Skeletal muscle tissue (tissue), 4 donors: ENCODE data around the gene GTF2F1. TPM values are rescaled to one million over a fixed set of nuclear protein-coding genes. Genes with fewer than 3 reads are reported as not detected.
A peak's percentile ranks its signal among the peaks of the same experiment; 100 is the strongest.
"Not testable (repeated sequence)": the region's sequence is repeated elsewhere in the genome, so short reads cannot be mapped to it uniquely, and the experiment has no call there.

Experiments used
- H3K27ac ChIP-seq: one replicate; pipeline ENCODE4 v1.7.0; 2013; ENCODE audit warnings: mild to moderate bottlenecking, low read depth, low read length, inconsistent platforms
- H3K27me3 ChIP-seq, 3 donors: one replicate each; pipeline ENCODE4 v1.7.0; 2013; ENCODE audit warnings: low read length in 3 of 3; ENCODE audit not compliant: control insufficient read depth in 3 of 3, insufficient read depth in 3 of 3
- H3K36me3 ChIP-seq, 3 donors: one replicate each; pipeline ENCODE4 v1.7.0; 2013; ENCODE audit warnings: low read length in 3 of 3; ENCODE audit not compliant: control insufficient read depth in 3 of 3, insufficient read depth in 3 of 3
- H3K4me1 ChIP-seq, 3 donors: one replicate each; pipeline ENCODE4 v1.7.0; 2013; ENCODE audit warnings: low read length in 3 of 3, mild to moderate bottlenecking in 3 of 3; ENCODE audit not compliant: control insufficient read depth in 3 of 3, insufficient read depth in 3 of 3
- H3K4me3 ChIP-seq, 3 donors: one replicate each; pipeline ENCODE4 v1.7.0; 2013; ENCODE audit warnings: low read length in 3 of 3
- H3K9ac ChIP-seq, 3 donors: one replicate each; pipeline ENCODE4 v1.7.0; 2013; ENCODE audit warnings: low read length in 3 of 3, mild to moderate bottlenecking in 3 of 3, moderate library complexity in 2 of 3, low read depth in 1 of 3
- H3K9me3 ChIP-seq, 3 donors: one replicate each; pipeline ENCODE4 v1.7.0; 2013; ENCODE audit warnings: low read length in 3 of 3; ENCODE audit not compliant: control insufficient read depth in 3 of 3
- total RNA-seq: library from RNA; depleted of rRNA; stranded (reverse); fragments of >200 nt; gene quantifications from one replicate; pipeline ENCODE4 v1.2.3, GENCODE V29; 2014
- donor health status: Osteomylitis.

GTF2F1 gene
- total RNA-seq, 1 donor from 2014 or later = 36.5 TPM

- no peaks in the 10 kb centered on the region for H3K36me3 ChIP-seq
- no peak overlapping the region for H3K9ac ChIP-seq
- no peaks in the 10 kb centered on the region for H3K27me3 ChIP-seq
- no peak overlapping the region for H3K27ac ChIP-seq
- H3K4me1 ChIP-seq = no peaks in the 10 kb centered on the region
- H3K4me3 ChIP-seq = no peak overlapping the region
- no peaks in the 10 kb centered on the region for H3K9me3 ChIP-seq
Observed at GRCh38 chr19:6402837-6403608, 10.1 kb upstream of the GTF2F1 start.

DNA sequence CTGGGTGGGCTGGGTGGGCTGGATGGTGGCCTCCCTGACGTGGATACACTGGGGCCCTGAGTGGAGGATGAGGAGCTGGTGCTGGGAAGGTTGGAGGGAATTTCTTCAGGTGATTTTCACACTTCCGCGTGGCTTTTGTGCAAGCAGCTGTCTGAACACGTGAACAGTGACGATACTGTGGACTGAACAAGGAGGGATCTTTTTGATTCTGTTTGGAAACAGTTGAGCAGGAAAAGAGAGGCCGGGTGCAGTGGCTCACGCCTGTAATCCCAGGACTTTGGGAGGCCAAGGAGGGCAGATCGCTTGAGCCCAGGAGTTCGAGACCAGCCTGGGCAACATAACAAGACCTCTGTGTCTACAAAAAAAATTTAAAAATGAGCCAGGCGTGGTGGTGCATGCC lies 9.1 kb upstream of the GTF2F1 start:
- no peaks in the 10 kb centered on the region for H3K36me3 ChIP-seq
- no peak overlapping the region for H3K9ac ChIP-seq
- H3K4me1 ChIP-seq = no peaks in the 10 kb centered on the region
- no peaks in the 10 kb centered on the region for H3K27me3 ChIP-seq
- H3K4me3 ChIP-seq = no peak overlapping the region
- H3K9me3 ChIP-seq = no peaks in the 10 kb centered on the region
- no peak overlapping the region for H3K27ac ChIP-seq

DNA sequence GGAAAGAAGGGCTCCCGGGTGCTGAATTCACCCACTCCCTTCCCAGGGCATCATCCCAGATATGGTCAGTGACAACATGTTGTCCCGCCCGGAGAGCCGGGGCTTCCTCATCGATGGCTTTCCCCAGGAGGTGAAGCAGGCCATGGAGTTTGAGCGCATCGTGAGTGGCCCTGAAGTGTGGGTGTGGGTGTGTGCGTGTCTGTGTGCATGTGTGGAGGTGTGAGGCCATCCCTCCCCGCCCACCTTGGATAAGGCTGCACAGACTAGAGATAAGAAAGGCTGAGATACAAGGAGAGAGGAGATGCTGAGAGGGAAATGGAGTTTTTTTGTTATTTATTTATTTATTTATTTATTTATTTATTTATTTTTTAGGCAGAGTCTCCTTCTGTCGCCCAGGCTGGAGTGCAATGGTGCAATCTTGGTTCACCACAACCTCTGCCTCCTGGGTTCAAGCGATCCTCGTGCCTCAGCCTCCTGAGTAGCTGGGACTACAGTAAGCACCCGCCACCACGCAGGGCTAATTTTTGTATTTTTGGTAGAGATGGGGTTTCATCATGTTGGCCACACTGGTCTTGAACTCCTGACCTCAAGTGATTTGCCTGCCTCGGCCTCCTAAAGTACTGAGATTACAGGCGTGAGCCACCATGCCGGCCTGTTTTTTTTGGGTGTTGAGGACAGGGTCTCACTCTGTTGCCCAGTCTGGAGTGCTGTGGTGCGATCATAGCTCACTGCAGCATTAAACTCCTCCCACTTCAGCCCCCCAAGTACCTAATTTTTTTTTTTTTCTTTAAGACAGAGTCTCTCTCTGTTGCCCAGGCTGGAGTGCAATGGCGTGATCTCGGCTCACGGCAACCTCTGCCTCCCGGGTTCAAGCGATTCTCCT lies 7.3 kb upstream of the GTF2F1 start:
- H3K9me3 ChIP-seq, H3K27ac ChIP-seq, H3K27me3 ChIP-seq, H3K36me3 ChIP-seq, H3K9ac ChIP-seq, H3K4me1 ChIP-seq, H3K4me3 ChIP-seq: not testable (repeated sequence)

DNA sequence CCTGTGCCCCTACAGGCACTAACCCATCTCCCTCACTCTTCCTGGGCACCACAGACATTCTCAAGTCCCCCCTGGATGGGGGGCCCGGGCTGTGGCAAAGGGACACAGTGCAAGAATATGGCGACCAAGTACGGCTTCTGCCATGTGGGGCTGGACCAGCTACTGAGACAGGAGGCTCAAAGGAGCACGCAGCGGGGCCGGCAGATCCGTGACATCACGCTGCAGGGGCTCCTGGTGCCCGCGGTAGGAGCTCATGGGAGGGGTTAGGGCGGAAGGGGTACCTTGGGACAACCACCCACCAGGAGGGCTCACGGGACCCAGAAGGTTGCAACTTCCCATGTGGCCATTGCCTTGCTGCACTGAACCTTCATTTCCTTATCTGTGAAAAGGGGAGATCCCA lies 3.3 kb upstream of the GTF2F1 start:
- Histone ChIP-seq H3K4me1 (peaks cover 14 to 15% (median 15%) of the 10 kb centered on the region in 3 donors), H3K4me3 (no peak overlapping the region), H3K27ac (no peak overlapping the region), H3K36me3 (no peaks in the 10 kb centered on the region), H3K27me3 (no peaks in the 10 kb centered on the region), H3K9me3 (no peaks in the 10 kb centered on the region), H3K9ac (no peak overlapping the region)

DNA sequence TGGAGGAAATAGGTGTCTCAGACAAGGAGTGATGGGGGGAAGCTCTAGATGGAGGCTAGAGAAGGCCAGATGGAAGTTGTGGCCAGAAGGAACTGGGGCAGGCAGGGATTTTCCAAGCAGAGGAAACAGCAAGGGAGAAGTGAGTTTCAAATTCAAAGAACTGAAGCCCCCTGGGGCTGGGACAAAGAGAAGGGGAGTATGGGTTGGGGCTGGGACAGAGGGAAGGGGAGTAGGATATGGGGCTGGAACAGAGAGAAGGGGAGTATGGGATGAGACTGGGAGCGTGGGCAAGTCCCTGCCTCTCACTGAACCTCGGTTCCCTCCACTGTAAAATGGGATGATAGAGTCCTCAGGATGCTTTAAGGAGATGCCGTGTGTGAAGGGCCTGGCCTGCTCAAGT lies 1.9 kb upstream of the GTF2F1 start:
- no peaks in the 10 kb centered on the region for H3K27me3 ChIP-seq
- no peak overlapping the region for H3K9ac ChIP-seq
- H3K4me3 ChIP-seq = no peak overlapping the region
- H3K4me1 ChIP-seq = peaks cover 14 to 15% (median 15%) of the 10 kb centered on the region in 3 donors
- H3K27ac ChIP-seq = no peak overlapping the region
- H3K9me3 ChIP-seq = no peaks in the 10 kb centered on the region
- H3K36me3 ChIP-seq = peaks cover 2 to 4% (median 3%) of the 10 kb centered on the region in 3 donors

GRCh38 chr19:6393983-6394412 lies 1.0 kb upstream of the GTF2F1 start:
- peak overlapping the region; percentile 91 for H3K27ac ChIP-seq
- peaks cover 14 to 15% (median 15%) of the 10 kb centered on the region in 3 donors for H3K4me1 ChIP-seq
- no peaks in the 10 kb centered on the region for H3K9me3 ChIP-seq
- H3K36me3 ChIP-seq = peaks cover 7 to 10% (median 9%) of the 10 kb centered on the region in 3 donors
- H3K9ac ChIP-seq = peak overlapping the region; percentile 87 to 94 (median 88)
- H3K4me3 ChIP-seq = peak overlapping the region; percentile 88 to 94 (median 93)
- H3K27me3 ChIP-seq = no peaks in the 10 kb centered on the region

DNA sequence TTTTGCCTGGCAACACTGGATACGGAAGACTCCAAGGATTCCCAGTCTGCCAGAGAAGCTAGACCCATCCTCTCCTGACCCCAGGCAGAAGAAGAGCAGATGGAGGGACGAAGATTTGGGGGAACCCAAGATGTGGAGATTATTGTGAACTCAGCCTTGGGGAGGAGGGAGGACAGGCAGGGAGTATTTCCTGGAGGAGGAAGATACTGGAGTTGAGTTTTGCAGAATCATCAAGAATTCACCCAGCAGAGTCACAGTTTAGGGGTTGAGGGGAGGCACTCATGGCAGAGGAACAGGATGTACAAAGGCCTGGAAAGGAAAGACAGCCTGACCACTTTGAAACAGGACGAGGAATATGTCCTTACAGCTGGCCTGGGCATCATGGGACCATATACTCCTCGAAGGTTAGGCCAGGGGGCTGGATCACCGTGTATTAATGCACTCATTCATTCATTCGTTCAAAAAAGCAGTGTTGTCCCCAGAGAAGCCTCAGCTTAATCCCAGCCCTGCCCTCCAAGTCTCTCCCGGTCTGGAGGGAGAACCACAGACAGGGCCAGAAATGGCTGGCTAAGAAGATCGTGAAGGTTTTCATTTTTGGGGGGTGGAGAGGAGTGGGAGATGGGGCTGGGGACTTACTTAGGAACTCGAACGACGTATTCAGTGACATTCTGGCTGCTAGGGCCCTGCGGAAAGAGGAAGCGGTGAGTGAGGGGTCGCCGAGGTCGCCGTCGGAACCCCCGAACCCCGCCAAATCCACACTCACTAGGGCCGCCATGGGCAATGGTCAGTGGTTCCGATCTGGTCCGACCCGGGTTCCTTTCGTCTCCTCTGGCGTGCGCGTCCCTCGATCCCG lies 517 bp downstream of the GTF2F1 start:
- Histone ChIP-seq H3K36me3 (peaks cover 16 to 23% (median 23%) of the 10 kb centered on the region in 3 donors), H3K27me3 (no peaks in the 10 kb centered on the region), H3K9ac (peak overlapping the region; percentile 87 to 94 (median 88)), H3K9me3 (no peaks in the 10 kb centered on the region), H3K27ac (peak overlapping the region; percentile 91), H3K4me1 (peaks cover 14 to 15% (median 15%) of the 10 kb centered on the region in 3 donors), H3K4me3 (peak overlapping the region; percentile 88 to 94 (median 93))

GRCh38 chr19:6387372-6387771 lies 5.6 kb downstream of the GTF2F1 start:
- H3K4me1 ChIP-seq = peaks cover 4 to 6% (median 4%) of the 10 kb centered on the region in 3 donors
- H3K9me3 ChIP-seq = no peaks in the 10 kb centered on the region
- H3K36me3 ChIP-seq = peaks cover 39 to 50% (median 42%) of the 10 kb centered on the region in 3 donors
- H3K4me3 ChIP-seq = no peak overlapping the region
- no peaks in the 10 kb centered on the region for H3K27me3 ChIP-seq
- no peak overlapping the region for H3K27ac ChIP-seq
- no peak overlapping the region for H3K9ac ChIP-seq

GRCh38 chr19:6384381-6384780 lies 8.6 kb downstream of the GTF2F1 start:
- no peak overlapping the region for H3K9ac ChIP-seq
- no peaks in the 10 kb centered on the region for H3K4me1 ChIP-seq
- no peak overlapping the region for H3K27ac ChIP-seq
- no peaks in the 10 kb centered on the region for H3K27me3 ChIP-seq
- H3K36me3 ChIP-seq = peaks cover 62 to 71% (median 63%) of the 10 kb centered on the region in 3 donors
- peaks cover 2 to 5% (median 3%) of the 10 kb centered on the region in 3 donors for H3K9me3 ChIP-seq
- no peak overlapping the region for H3K4me3 ChIP-seq
